ENCODE data around the gene CEP55.

DNA sequence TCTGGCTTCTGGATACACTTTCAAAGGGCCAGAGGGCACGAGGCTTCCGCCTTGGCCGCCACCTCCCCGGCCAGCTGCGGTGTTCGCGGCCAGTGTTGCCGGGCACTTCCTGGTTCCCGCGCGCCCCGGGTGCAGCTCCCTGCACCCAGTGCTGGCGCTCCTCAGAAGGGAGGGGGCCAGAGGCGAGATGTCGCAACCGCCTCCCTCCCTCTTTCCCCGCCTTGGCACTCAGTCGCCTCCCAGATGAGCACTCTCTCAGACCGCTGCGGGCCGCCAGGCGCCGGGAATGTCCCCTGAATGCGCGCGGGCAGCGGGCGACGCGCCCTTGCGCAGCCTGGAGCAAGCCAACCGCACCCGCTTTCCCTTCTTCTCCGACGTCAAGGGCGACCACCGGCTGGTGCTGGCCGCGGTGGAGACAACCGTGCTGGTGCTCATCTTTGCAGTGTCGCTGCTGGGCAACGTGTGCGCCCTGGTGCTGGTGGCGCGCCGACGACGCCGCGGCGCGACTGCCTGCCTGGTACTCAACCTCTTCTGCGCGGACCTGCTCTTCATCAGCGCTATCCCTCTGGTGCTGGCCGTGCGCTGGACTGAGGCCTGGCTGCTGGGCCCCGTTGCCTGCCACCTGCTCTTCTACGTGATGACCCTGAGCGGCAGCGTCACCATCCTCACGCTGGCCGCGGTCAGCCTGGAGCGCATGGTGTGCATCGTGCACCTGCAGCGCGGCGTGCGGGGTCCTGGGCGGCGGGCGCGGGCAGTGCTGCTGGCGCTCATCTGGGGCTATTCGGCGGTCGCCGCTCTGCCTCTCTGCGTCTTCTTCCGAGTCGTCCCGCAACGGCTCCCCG is 70.2 kb downstream of the CEP55 start, which contains the start of gene FFAR4:
- no peak for TF ChIP-seq GATA2 (IDR thresholded peaks at IDR 0.05; ENCODE audit: low read depth, low read length)
- no peak for TF ChIP-seq GATA3 (IDR thresholded peaks at IDR 0.05; ENCODE audit: low read depth, low read length)

Measured in SH-SY5Y (cell line).